Heart left ventricle (tissue), 16 donors: ENCODE measurements around the gene GANAB. TPM values are rescaled to one million over a fixed set of nuclear protein-coding genes. Genes with fewer than 3 reads are reported as not detected.

Experiments
- ATAC-seq, 4 donors: fragments of 200-7000 bp; cut with Tn5 transposase; one replicate each; pipeline ENCODE4 v1.9.1; 2020 to 2022; ENCODE audit warnings: moderate library complexity in 4 of 4, mild to moderate bottlenecking in 3 of 4, moderate number of reproducible peaks in 1 of 4
- DNase-seq, 5 donors: peaks; one replicate each; pipeline ENCODE4 v3.0.0-alpha.2; 2020
- H3K27ac ChIP-seq, 12 donors: fragments of 200-600 bp; sonication (generic) in 4 of 12; one replicate each; pipeline versions ENCODE4 v1.5.0 to v1.8.0; 2016 to 2022; ENCODE audit warnings: mild to moderate bottlenecking in 2 of 12
- H3K27me3 ChIP-seq, 9 donors: fragments of 200-600 bp; sonication (generic) in 2 of 9; one replicate each; pipeline versions ENCODE4 v1.5.1 to v1.8.0; 2016 to 2022; ENCODE audit warnings: mild to moderate bottlenecking in 3 of 9
- H3K36me3 ChIP-seq, 9 donors: fragments of 200-600 bp; sonication (generic) in 2 of 9; one replicate each; pipeline versions ENCODE4 v1.5.0 to v1.8.0; 2018 to 2022; ENCODE audit warnings: mild to moderate bottlenecking in 2 of 9
- H3K4me1 ChIP-seq, 12 donors: fragments of 200-600 bp; sonication (generic) in 4 of 12; one replicate each; pipeline versions ENCODE4 v1.5.0 to v1.8.0; 2016 to 2022; ENCODE audit warnings: mild to moderate bottlenecking in 3 of 12
- H3K4me3 ChIP-seq, 12 donors: fragments of 200-600 bp; sonication (generic) in 4 of 12; one replicate each; pipeline versions ENCODE4 v1.5.0 to v1.8.0; 2017 to 2022; ENCODE audit warnings: mild to moderate bottlenecking in 9 of 12, moderate library complexity in 4 of 12
- H3K9me3 ChIP-seq, 12 donors: fragments of 200-600 bp; sonication (generic) in 4 of 12; one replicate each; pipeline versions ENCODE4 v1.5.0 to v1.8.0; 2016 to 2022; ENCODE audit warnings: mild to moderate bottlenecking in 1 of 12
- POLR2A ChIP-seq, 2 donors: fragments of 450-650 bp; IDR thresholded peaks; one replicate each; pipeline ENCODE4 v1.6.1; 2017; ENCODE audit warnings: antibody characterized with exemption in 2 of 2, mild to moderate bottlenecking in 2 of 2, moderate library complexity in 2 of 2
- WGBS, 4 donors: extraction: QIAGEN DNeasy Blood & Tissue Kit in 2 of 4; methylation state at CpG; one replicate each; pipeline versions ENCODE4 v1.1.5 to v1.1.7; 2013 to 2018; 5-methylcytosine and 5-hydroxymethylcytosine counted together
- intact Hi-C, 10 donors: fragments of 100-400 bp; cut with DNase I; formaldehyde crosslinking; loops; one replicate each; pipeline versions ENCODE4 v1.11.1 to v1.14.2; 2022
- polyA plus RNA-seq, 2 donors: library from polyadenylated mRNA; stranded (reverse); fragments of 200-250 nt; gene quantifications; one replicate each; pipeline ENCODE4 v1.2.3, GENCODE V29; 2013
- total RNA-seq, 9 donors: library from RNA; depleted of rRNA in 2 of 9; stranded (reverse); fragments of >200 nt in 2 of 9; fragmentation: NEBNext Ultra II Directional in 3 of 9; extraction: Animal tissue kit (Norgen Biotek cat#: 25700) in 3 of 9; gene quantifications; one replicate each; pipeline versions ENCODE4 v1.1.0 to v1.2.4, GENCODE V29; 2016 to 2023
- TF ChIP-seq, protein P1 (sequence below), 12 donors: fragments of 200-600 bp; sonication (generic) in 4 of 12; IDR thresholded peaks; one replicate each; pipeline versions ENCODE4 v1.5.0 to v1.8.0; 2018 to 2022; ENCODE audit warnings: antibody characterized with exemption in 12 of 12, mild to moderate bottlenecking in 5 of 12
- donor health status: ischemic (EF 13 %, LVEDD 7.1; RV severe dilation, severe dysfunction).
- donor health status: healthy with polysubstance abuse.
- donor health status: DM: no; HTN: yes; CAD: no.
- donor health status: DM: no; HTN: no; CAD: no.
- donor health status: ischemic (EF 25% LVEDD 6.9; RV normal size, moderate dysfunction).
- donor health status: ischemic (EF 25% LVEDD 5.7; RV mildly dilated, moderate dysfunction).
- donor health status: healthy.
- donor health status: DM: yes; HTN: yes; CAD: no.
- donor health status: ischemic (EF 35%, LVEDD 5.7; RV mildly dilated, moderate dysfunction).
- donor health status: nonischemic (EF 11% LVEDD 7.7; RV severe dilation, severe dysfunction).
- donor health status: DM: yes; HTN: yes; CAD: no.
- donor health status: PGD.
- donor health status: ischemic (EF 29% LVEDD 5.4; RV normal size, mild dysfunction).
- donor health status: nonischemic (EF 23%, LVEDD 6.1; RV moderate dilation, normal function).

GANAB gene
- total and polyA plus RNA-seq, 11 donors: 49.3 to 182 (median 99.1) TPM

DNA sequence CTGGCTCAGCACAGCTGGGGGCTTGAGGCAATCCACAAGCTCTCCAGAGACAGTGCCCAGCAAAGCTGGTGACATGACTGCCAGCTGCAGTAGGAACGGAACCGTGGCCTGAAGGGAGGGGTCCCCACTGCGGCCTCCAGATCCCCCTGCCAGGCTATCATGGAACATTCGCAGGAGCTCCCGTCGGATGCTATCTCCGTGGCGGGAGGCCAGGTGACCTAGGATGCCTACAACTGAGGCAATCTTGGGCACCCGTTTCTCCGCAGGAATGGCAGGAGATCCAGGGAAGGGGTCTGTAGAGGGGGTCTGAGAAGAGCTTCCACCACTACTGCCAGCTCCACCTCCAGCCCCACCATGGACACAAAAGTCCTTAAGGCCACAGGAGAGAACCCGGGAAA is 2.6 kb upstream of the GANAB start:
- Histone ChIP-seq H3K4me3 (no peak overlapping the region), H3K27ac (no peak overlapping the region), H3K36me3 (peaks cover 0 to 34% (median 28%) of the 10 kb centered on the region in 9 donors), H3K27me3 (no peaks in the 10 kb centered on the region), H3K4me1 (peaks cover 0 to 44% (median 34%) of the 10 kb centered on the region in 12 donors), H3K9me3 (no peaks in the 10 kb centered on the region)
- ATAC-seq: no peak
- intact Hi-C loops: loop anchor here in 3 of 10 donors (5.0 kb wide), 1 partner anchor 37 kb away; the partner anchor contains the start of genes EML3 (in 3 of the 3) and ROM1 (in 3 of the 3)
- TF ChIP-seq POLR2A (IDR thresholded peaks at IDR 0.05): no peak
- TF ChIP-seq, protein P1, sequence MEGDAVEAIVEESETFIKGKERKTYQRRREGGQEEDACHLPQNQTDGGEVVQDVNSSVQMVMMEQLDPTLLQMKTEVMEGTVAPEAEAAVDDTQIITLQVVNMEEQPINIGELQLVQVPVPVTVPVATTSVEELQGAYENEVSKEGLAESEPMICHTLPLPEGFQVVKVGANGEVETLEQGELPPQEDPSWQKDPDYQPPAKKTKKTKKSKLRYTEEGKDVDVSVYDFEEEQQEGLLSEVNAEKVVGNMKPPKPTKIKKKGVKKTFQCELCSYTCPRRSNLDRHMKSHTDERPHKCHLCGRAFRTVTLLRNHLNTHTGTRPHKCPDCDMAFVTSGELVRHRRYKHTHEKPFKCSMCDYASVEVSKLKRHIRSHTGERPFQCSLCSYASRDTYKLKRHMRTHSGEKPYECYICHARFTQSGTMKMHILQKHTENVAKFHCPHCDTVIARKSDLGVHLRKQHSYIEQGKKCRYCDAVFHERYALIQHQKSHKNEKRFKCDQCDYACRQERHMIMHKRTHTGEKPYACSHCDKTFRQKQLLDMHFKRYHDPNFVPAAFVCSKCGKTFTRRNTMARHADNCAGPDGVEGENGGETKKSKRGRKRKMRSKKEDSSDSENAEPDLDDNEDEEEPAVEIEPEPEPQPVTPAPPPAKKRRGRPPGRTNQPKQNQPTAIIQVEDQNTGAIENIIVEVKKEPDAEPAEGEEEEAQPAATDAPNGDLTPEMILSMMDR (IDR thresholded peaks at IDR 0.05): no peak
- 80 to 86% (median 85%) methylated on average over 11 of the region's 11 CpGs for WGBS, 4 donors
- DNase-seq: peak in 1 of 5 donors; percentile 33

DNA sequence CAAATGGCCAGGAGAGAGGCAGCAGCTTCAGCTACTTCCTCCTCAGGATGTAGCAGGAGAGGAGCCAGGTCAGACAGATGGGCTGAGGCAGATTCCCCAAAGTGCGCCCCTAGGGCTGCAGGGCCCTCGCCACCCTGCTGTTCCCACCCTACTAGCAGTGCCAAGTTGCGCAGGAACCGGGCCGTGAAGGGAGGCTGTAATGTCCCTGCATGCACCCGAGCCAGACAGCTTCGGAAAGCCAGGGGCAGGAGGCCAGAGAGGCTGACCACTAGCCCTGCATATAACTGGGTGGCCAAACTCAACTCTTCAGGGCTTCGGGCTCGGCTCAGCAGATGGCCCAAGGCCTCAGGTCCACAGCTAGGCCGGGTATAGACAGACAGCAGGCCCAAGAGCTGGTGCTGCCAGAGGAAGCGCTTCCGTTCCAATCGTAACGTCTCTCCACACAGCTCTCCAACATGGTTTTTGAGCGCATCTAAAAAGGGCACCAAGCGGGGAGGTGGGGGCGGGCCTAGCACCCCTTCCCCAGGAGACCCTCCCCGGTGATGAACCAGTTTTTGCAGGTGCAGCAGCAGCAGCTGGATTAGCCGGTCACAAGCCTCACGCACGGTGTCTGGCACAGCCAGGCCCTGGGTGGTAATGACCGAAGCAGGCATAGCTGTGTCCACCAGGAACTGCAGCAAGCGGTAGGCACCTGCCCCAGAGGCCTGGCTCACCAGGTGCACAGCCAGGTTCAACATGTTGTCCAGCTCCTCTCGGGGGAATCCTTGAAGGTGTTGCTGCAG is 2.0 kb upstream of the GANAB start:
- intact Hi-C loops: loop anchor here in 3 of 10 donors (5.0 kb wide), 1 partner anchor 36 kb away; the partner anchor contains the start of genes EML3 (in 3 of the 3) and ROM1 (in 3 of the 3)
- TF ChIP-seq, protein P1 (IDR thresholded peaks at IDR 0.05): no peak
- TF ChIP-seq POLR2A (IDR thresholded peaks at IDR 0.05): no peak
- Histone ChIP-seq H3K4me3 (no peak overlapping the region), H3K4me1 (peaks cover 0 to 45% (median 34%) of the 10 kb centered on the region in 12 donors), H3K27me3 (no peaks in the 10 kb centered on the region), H3K27ac (no peak overlapping the region), H3K9me3 (no peaks in the 10 kb centered on the region), H3K36me3 (peaks cover 0 to 40% (median 34%) of the 10 kb centered on the region in 9 donors)
- DNase-seq (peak in 1 of 5 donors; percentile 29), ATAC-seq (no peak)
- WGBS, 4 donors: 91 to 93% (median 92%) methylated on average over 20 to 24 of the region's 24 CpGs

DNA sequence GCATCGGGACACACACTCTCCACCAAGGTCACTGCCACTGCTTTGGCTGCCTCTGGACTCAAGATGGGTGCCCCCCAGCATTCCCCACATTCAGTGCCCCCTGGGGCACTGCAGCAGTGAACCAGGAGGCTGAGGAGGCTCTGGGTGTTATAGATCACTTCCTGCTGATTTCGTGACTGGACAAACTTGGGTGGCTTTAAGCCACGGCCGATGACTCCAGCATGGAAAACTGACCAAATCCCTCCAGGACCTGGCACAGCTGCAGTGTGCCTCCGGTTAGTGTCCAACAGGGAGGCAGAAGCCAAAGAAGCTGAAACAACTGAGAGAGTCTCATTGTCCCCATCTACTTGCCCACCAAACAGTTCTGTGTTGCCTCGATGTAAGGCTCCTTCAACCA is 1.2 kb upstream of the GANAB start:
- peak in 1 of 5 donors; percentile 31 for DNase-seq
- H3K27me3 ChIP-seq: no peaks in the 10 kb centered on the region
- H3K27ac ChIP-seq: no peak overlapping the region
- no peak overlapping the region for H3K4me3 ChIP-seq
- ATAC-seq: no peak
- intact Hi-C loops: loop anchor here in 4 of 10 donors (2.0 to 5.0 kb wide), 2 partner anchors 17 to 35 kb away; partner anchors contain the start of genes EML3 (in 3 of the 4), ROM1 (in 3 of the 4), C11orf98 (in 1 of the 4) and CSKMT (in 1 of the 4)
- peaks cover 0 to 45% (median 33%) of the 10 kb centered on the region in 12 donors for H3K4me1 ChIP-seq
- H3K36me3 ChIP-seq: peaks cover 0 to 47% (median 42%) of the 10 kb centered on the region in 9 donors
- WGBS, 4 donors: 86 to 93% (median 89%) methylated on average over 4 to 6 of the region's 6 CpGs
- TF ChIP-seq POLR2A (IDR thresholded peaks at IDR 0.05): no peak
- TF ChIP-seq, protein P1 (IDR thresholded peaks at IDR 0.05): no peak
- no peaks in the 10 kb centered on the region for H3K9me3 ChIP-seq
